ENCODE measurements around the gene ERO1B. TPM values are rescaled to one million over a fixed set of nuclear protein-coding genes. Genes with fewer than 3 reads are reported as not detected.
"Not testable (repeated sequence)": the region's sequence is repeated elsewhere in the genome, so short reads cannot be mapped to it uniquely, and the experiment has no call there.

The ERO1B gene
- 4.5 and 11.9 TPM in 2 replicates for total RNA-seq

- H3K27me3 ChIP-seq (ENCODE audit: control insufficient read depth, insufficient read depth, low read length), result peaks cover 2% of the 10 kb centered on the region
- no peaks in the 10 kb centered on the region for H3K36me3 ChIP-seq (ENCODE audit: control insufficient read depth, insufficient read depth, low read length)
- DNase-seq (ENCODE audit: low read depth), result peak; percentile 67
- TF ChIP-seq CTCF (IDR thresholded peaks at IDR 0.05; ENCODE audit: insufficient read depth, low read length, poor library complexity, severe bottlenecking), result no peak
- H3K4me3 ChIP-seq (ENCODE audit: low read depth, low read length), result peak within 1 kb of the TSS; percentile 96
Measured at GRCh38 chr1:236281654-236282424, at the start of gene ERO1B. Gene ERO1B (minus strand): TSS chr1:236281958. CDS start chr1:236281783, 175 bp downstream.

GRCh38 chr1:236331412-236331811 is 49.7 kb upstream of the ERO1B start:
- not testable (repeated sequence) for H3K27me3 ChIP-seq (ENCODE audit: control insufficient read depth, insufficient read depth, low read length); H3K4me3 ChIP-seq (ENCODE audit: low read depth, low read length); H3K36me3 ChIP-seq (ENCODE audit: control insufficient read depth, insufficient read depth, low read length); DNase-seq (ENCODE audit: low read depth)

- TF ChIP-seq CTCF (IDR thresholded peaks at IDR 0.05; ENCODE audit: insufficient read depth, low read length, poor library complexity, severe bottlenecking), result no peak
- H3K4me3 ChIP-seq (ENCODE audit: low read depth, low read length), result no peak overlapping the region
- DNase-seq (ENCODE audit: low read depth), result no peak
- H3K27me3 ChIP-seq (ENCODE audit: control insufficient read depth, insufficient read depth, low read length), result no peaks in the 10 kb centered on the region
- H3K36me3 ChIP-seq (ENCODE audit: control insufficient read depth, insufficient read depth, low read length), result no peaks in the 10 kb centered on the region
Measured at GRCh38 chr1:236326432-236326831, 44.7 kb upstream of the ERO1B start.

- Histone ChIP-seq H3K36me3 (ENCODE audit: control insufficient read depth, insufficient read depth, low read length) (no peaks in the 10 kb centered on the region), H3K4me3 (ENCODE audit: low read depth, low read length) (no peak overlapping the region), H3K27me3 (ENCODE audit: control insufficient read depth, insufficient read depth, low read length) (no peaks in the 10 kb centered on the region)
- no peak for TF ChIP-seq CTCF (IDR thresholded peaks at IDR 0.05; ENCODE audit: insufficient read depth, low read length, poor library complexity, severe bottlenecking)
- no peak for DNase-seq (ENCODE audit: low read depth)
Measured at GRCh38 chr1:236325567-236325966, 43.8 kb upstream of the ERO1B start.

- Histone ChIP-seq H3K4me3 (ENCODE audit: low read depth, low read length) (no peak overlapping the region), H3K27me3 (ENCODE audit: control insufficient read depth, insufficient read depth, low read length) (no peaks in the 10 kb centered on the region), H3K36me3 (ENCODE audit: control insufficient read depth, insufficient read depth, low read length) (no peaks in the 10 kb centered on the region)
- TF ChIP-seq CTCF (IDR thresholded peaks at IDR 0.05; ENCODE audit: insufficient read depth, low read length, poor library complexity, severe bottlenecking), result no peak
- DNase-seq (ENCODE audit: low read depth), result no peak
Measured at GRCh38 chr1:236323819-236324411, 42.2 kb upstream of the ERO1B start.

- no peak overlapping the region for H3K4me3 ChIP-seq (ENCODE audit: low read depth, low read length)
- TF ChIP-seq CTCF (IDR thresholded peaks at IDR 0.05; ENCODE audit: insufficient read depth, low read length, poor library complexity, severe bottlenecking), result no peak
- no peaks in the 10 kb centered on the region for H3K27me3 ChIP-seq (ENCODE audit: control insufficient read depth, insufficient read depth, low read length)
- DNase-seq (ENCODE audit: low read depth), result no peak
- no peaks in the 10 kb centered on the region for H3K36me3 ChIP-seq (ENCODE audit: control insufficient read depth, insufficient read depth, low read length)
Measured at GRCh38 chr1:236322566-236323409, 41.0 kb upstream of the ERO1B start.
